ENCODE data around the gene EDEM1.

DNA sequence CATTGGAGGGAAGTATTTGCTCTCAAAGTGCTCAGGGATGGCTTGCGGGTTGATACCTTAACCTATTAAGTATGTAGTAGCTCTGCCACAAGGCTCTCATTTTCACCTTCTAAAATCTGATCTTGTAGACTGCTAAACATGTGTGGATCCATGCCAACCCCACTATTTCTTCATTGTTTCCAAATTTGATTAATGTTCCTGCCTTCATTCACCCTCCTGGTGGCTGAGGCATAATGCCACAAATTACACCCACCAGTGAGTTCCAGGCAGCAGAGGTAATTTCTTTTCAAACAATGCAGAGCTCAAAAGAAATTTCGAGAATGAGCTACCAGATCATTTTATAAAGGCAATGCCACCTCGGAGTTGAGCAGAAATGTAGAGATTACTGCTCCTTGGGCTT lies 71.0 kb downstream of the EDEM1 start:
- TF ChIP-seq, protein P1, sequence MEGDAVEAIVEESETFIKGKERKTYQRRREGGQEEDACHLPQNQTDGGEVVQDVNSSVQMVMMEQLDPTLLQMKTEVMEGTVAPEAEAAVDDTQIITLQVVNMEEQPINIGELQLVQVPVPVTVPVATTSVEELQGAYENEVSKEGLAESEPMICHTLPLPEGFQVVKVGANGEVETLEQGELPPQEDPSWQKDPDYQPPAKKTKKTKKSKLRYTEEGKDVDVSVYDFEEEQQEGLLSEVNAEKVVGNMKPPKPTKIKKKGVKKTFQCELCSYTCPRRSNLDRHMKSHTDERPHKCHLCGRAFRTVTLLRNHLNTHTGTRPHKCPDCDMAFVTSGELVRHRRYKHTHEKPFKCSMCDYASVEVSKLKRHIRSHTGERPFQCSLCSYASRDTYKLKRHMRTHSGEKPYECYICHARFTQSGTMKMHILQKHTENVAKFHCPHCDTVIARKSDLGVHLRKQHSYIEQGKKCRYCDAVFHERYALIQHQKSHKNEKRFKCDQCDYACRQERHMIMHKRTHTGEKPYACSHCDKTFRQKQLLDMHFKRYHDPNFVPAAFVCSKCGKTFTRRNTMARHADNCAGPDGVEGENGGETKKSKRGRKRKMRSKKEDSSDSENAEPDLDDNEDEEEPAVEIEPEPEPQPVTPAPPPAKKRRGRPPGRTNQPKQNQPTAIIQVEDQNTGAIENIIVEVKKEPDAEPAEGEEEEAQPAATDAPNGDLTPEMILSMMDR (IDR thresholded peaks at IDR 0.05) = no peak
- TF ChIP-seq EP300 (IDR thresholded peaks at IDR 0.05) = no peak
- no peak for TF ChIP-seq POLR2A (IDR thresholded peaks at IDR 0.05)

Measured in ovary (tissue), 3 donors.